MM.1S (cell line): ENCODE results near the gene KCNN4.

ENCODE experiments used
- DNase-seq: peaks from one replicate; pipeline ENCODE4 v3.0.0-alpha.2; 2015
- H2AFZ ChIP-seq: fragments of 300-600 bp; sonication (generic); 2 replicates; pipeline ENCODE4 v1.6.0; 2016; ENCODE audit warnings: antibody characterized with exemption, low read length
- H3F3A ChIP-seq: fragments of 300-600 bp; sonication (generic); 2 replicates; pipeline ENCODE4 v1.6.1; 2016; ENCODE audit warnings: mild to moderate bottlenecking, antibody characterized with exemption, low read length, moderate library complexity, mixed read lengths; ENCODE audit not compliant: insufficient read depth
- H3K27ac ChIP-seq: fragments of 300-600 bp; sonication (generic); 2 replicates; pipeline ENCODE4 v1.5.1; 2016; ENCODE audit warnings: mild to moderate bottlenecking, low read length
- H3K27me3 ChIP-seq: fragments of 300-600 bp; sonication (generic); replicated peaks from 2 replicates; pipeline ENCODE4 v1.6.0; 2016; ENCODE audit warnings: low read length; ENCODE audit not compliant: insufficient read depth
- H3K36me3 ChIP-seq: fragments of 300-600 bp; sonication (generic); replicated peaks from 2 replicates; pipeline ENCODE4 v1.6.1; 2016; ENCODE audit warnings: mild to moderate bottlenecking, low read length, mixed read lengths; ENCODE audit not compliant: insufficient read depth
- H3K4me1 ChIP-seq: fragments of 300-600 bp; sonication (generic); 2 replicates; pipeline ENCODE4 v1.6.1; 2016; ENCODE audit warnings: low read length, mixed read lengths
- H3K4me2 ChIP-seq: fragments of 300-600 bp; sonication (generic); 2 replicates; pipeline ENCODE4 v1.6.0; 2016; ENCODE audit warnings: low read depth, low read length
- H3K4me3 ChIP-seq: fragments of 300-600 bp; sonication (generic); 2 replicates; pipeline ENCODE4 v1.5.1; 2016; ENCODE audit warnings: low read length, mixed read lengths
- H3K79me2 ChIP-seq: fragments of 300-600 bp; sonication (generic); 2 replicates; pipeline ENCODE4 v1.6.1; 2016; ENCODE audit warnings: mixed run types, low read length, mixed read lengths
- H3K9ac ChIP-seq: fragments of 300-600 bp; sonication (generic); 2 replicates; pipeline ENCODE4 v1.6.1; 2016; ENCODE audit warnings: low read length, mixed read lengths
- H3K9me2 ChIP-seq: fragments of 300-600 bp; sonication (generic); replicated peaks from 2 replicates; pipeline ENCODE4 v1.6.1; 2016; ENCODE audit warnings: mild to moderate bottlenecking, low read length, mixed read lengths; ENCODE audit not compliant: insufficient read depth
- H3K9me3 ChIP-seq: fragments of 300-600 bp; sonication (generic); replicated peaks from 2 replicates; pipeline ENCODE4 v1.6.1; 2016; ENCODE audit warnings: mild to moderate bottlenecking, low read length, mixed read lengths; ENCODE audit not compliant: insufficient read depth
- H4K20me1 ChIP-seq: fragments of 300-600 bp; sonication (generic); 2 replicates; pipeline ENCODE4 v1.6.1; 2016; ENCODE audit warnings: mild to moderate bottlenecking, low read length, moderate library complexity, mixed read lengths; ENCODE audit not compliant: insufficient read depth
- EZH2 ChIP-seq: fragments of 300-600 bp; sonication (generic); optimal IDR thresholded peaks from 2 replicates; pipeline ENCODE3; 2017; ENCODE audit warnings: low read depth, mild to moderate bottlenecking, antibody characterized with exemption, low read length, mixed read lengths
- EZH2phosphoT487 ChIP-seq: fragments of 300-600 bp; sonication (generic); IDR thresholded peaks from 2 replicates; pipeline ENCODE4 v1.6.1; 2018; ENCODE audit warnings: antibody characterized with exemption, low read length
- TF ChIP-seq, protein P1 (sequence below): fragments of 300-600 bp; sonication (generic); IDR thresholded peaks from 2 replicates; pipeline ENCODE4 v1.5.1; 2016; ENCODE audit warnings: antibody characterized with exemption, low read length, mixed read lengths

The KCNN4 gene

DNA sequence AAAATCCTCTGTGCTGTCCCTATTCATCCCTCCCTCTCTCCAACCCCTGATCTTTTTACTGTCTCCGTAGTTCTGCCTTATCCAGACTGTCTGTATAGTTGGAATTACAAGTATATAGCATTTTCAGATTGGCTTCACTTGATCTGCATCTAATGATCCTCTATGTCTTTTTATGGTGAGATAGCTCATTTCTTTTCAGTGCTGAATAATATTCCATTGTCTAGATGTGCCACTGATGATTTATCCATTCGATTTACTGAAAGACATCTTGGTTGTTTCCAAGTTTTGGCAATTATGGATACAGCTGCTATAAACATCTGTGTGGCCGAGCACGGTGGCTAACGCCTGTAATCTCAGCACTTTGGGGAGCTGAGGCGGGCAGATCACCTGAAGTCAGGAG, 45.8 kb downstream of the KCNN4 start:
- no peaks in the 10 kb centered on the region for H3K9me2 ChIP-seq
- H3F3A ChIP-seq: no peaks in the 10 kb centered on the region
- DNase-seq: no peak
- no peak overlapping the region for H3K9ac ChIP-seq
- H2AFZ ChIP-seq: no peak overlapping the region
- TF ChIP-seq EZH2phosphoT487 (no peak), EZH2 (no peak)
- TF ChIP-seq, protein P1, sequence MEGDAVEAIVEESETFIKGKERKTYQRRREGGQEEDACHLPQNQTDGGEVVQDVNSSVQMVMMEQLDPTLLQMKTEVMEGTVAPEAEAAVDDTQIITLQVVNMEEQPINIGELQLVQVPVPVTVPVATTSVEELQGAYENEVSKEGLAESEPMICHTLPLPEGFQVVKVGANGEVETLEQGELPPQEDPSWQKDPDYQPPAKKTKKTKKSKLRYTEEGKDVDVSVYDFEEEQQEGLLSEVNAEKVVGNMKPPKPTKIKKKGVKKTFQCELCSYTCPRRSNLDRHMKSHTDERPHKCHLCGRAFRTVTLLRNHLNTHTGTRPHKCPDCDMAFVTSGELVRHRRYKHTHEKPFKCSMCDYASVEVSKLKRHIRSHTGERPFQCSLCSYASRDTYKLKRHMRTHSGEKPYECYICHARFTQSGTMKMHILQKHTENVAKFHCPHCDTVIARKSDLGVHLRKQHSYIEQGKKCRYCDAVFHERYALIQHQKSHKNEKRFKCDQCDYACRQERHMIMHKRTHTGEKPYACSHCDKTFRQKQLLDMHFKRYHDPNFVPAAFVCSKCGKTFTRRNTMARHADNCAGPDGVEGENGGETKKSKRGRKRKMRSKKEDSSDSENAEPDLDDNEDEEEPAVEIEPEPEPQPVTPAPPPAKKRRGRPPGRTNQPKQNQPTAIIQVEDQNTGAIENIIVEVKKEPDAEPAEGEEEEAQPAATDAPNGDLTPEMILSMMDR: no peak
- no peak overlapping the region for H3K4me2 ChIP-seq
- H3K27me3 ChIP-seq: no peaks in the 10 kb centered on the region
- H3K9me3 ChIP-seq: no peaks in the 10 kb centered on the region
- H3K4me3 ChIP-seq: no peak overlapping the region
- no peaks in the 10 kb centered on the region; the same call in none of the 2 replicates for H3K36me3 ChIP-seq
- no peaks in the 10 kb centered on the region for H3K4me1 ChIP-seq
- no peaks in the 10 kb centered on the region for H4K20me1 ChIP-seq
- H3K79me2 ChIP-seq: no peaks in the 10 kb centered on the region
- H3K27ac ChIP-seq: no peak overlapping the region

DNA sequence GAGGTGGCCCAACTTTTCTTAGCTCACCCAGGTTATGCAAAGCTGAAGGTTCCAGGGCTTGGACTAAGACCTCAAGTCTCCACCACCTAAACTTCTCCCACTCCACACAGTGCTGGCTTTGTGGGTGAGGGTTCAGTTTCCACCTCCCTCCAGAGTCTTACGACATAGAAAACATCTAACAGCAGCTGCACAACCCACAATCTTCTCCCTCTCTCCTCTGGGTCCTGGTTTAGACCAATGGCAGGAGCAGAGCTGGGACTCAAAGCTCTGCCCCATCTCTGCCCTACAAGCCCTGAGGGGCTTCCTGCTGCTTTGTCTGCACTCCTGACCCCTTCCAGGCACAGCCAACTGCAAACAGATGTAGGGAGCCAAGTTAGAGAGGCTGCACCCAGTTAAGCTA, 48.9 kb downstream of the KCNN4 start:
- H3K9me2 ChIP-seq: no peaks in the 10 kb centered on the region
- no peaks in the 10 kb centered on the region for H3K9me3 ChIP-seq
- H3K4me2 ChIP-seq: no peak overlapping the region
- no peak overlapping the region for H3K27ac ChIP-seq
- no peak overlapping the region for H2AFZ ChIP-seq
- H3K36me3 ChIP-seq: no peaks in the 10 kb centered on the region; the same call in none of the 2 replicates
- no peak for DNase-seq
- H3K9ac ChIP-seq: no peak overlapping the region
- H3K4me1 ChIP-seq: no peaks in the 10 kb centered on the region
- H3F3A ChIP-seq: no peaks in the 10 kb centered on the region
- H3K79me2 ChIP-seq: no peaks in the 10 kb centered on the region
- H3K27me3 ChIP-seq: no peaks in the 10 kb centered on the region
- TF ChIP-seq EZH2phosphoT487 (no peak), EZH2 (no peak)
- TF ChIP-seq, protein P1: no peak
- H4K20me1 ChIP-seq: no peaks in the 10 kb centered on the region
- H3K4me3 ChIP-seq: no peak overlapping the region

DNA sequence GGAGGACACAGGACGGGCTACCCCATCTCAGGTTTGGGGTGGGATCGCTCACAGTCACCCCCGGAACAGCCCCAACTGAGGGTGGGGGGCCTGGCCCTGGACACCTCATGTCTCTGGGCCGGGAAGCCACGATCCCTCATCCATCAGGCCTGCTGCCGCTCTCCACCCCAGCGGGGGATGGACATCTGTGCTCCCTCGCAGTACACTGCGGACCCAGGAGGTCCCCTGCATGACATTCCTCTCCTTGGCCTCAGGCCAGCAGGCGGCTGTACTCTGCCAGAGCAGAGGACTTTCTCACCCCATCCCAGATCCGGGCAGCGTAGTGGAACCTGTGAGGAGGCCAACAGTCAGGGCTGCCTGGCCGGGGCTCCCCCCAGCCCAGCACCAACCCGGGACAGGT, 49.4 kb downstream of the KCNN4 start:
- no peak for DNase-seq
- Histone ChIP-seq H3K4me1 (no peaks in the 10 kb centered on the region), H3K79me2 (no peaks in the 10 kb centered on the region), H3K4me3 (no peak overlapping the region), H3K36me3 (no peaks in the 10 kb centered on the region; the same call in none of the 2 replicates), H3K27ac (no peak overlapping the region), H4K20me1 (no peaks in the 10 kb centered on the region), H3K4me2 (no peak overlapping the region), H3K9me3 (no peaks in the 10 kb centered on the region), H3K9me2 (no peaks in the 10 kb centered on the region), H2AFZ (no peak overlapping the region), H3K9ac (no peak overlapping the region), H3K27me3 (no peaks in the 10 kb centered on the region), H3F3A (no peaks in the 10 kb centered on the region)
- TF ChIP-seq EZH2 (no peak), EZH2phosphoT487 (no peak)
- TF ChIP-seq, protein P1: no peak
